A673 (cell line): ENCODE measurements around the gene ZNF565. TPM values are rescaled to one million over a fixed set of nuclear protein-coding genes. Genes with fewer than 3 reads are reported as not detected.

Source experiments
- BruUV-seq: library from RNA; stranded (reverse); fragments of 400-500 nt; replicated peaks from 2 replicates; lab custom pipeline; 2021; lab: Mats Ljungman, UMichigan
- CTCF ChIA-PET: fragments of 300-600 bp; sonication (Branson Sonifier 250); formaldehyde crosslinking; loops from one replicate; lab custom pipeline; 2022; ENCODE audit warnings: antibody characterized with exemption; lab: Charles Lee
- POLR2A ChIA-PET: fragments of 300-600 bp; sonication (Branson Sonifier 250); formaldehyde crosslinking; loops from one replicate; lab custom pipeline; 2022; ENCODE audit warnings: antibody characterized with exemption; ENCODE audit not compliant: low non-redundant PET; lab: Charles Lee
- DNase-seq: peaks from one replicate; pipeline ENCODE4 v3.0.0-alpha.2; 2015; ENCODE audit warnings: low spot score
- H3K27ac ChIP-seq: fragments of 200-600 bp; sonication (generic); 2 replicates; pipeline ENCODE4 v1.5.1; 2016; ENCODE audit warnings: mixed run types, low read depth, mild to moderate bottlenecking, mixed read lengths, antibody characterized with exemption, low read length; ENCODE audit not compliant: poor library complexity, severe bottlenecking
- H3K27me3 ChIP-seq: fragments of 200-600 bp; sonication (generic); replicated peaks from 2 replicates; pipeline ENCODE4 v1.6.1; 2017; ENCODE audit warnings: mixed run types, low read depth, mild to moderate bottlenecking, mixed read lengths, antibody characterized with exemption, low read length; ENCODE audit not compliant: insufficient read depth, poor library complexity
- H3K36me3 ChIP-seq: fragments of 200-600 bp; sonication (generic); 2 replicates; pipeline ENCODE4 v1.6.1; 2016; ENCODE audit warnings: mixed run types, mild to moderate bottlenecking, mixed read lengths, antibody characterized with exemption, low read length; ENCODE audit not compliant: insufficient read depth, poor library complexity, severe bottlenecking
- H3K4me1 ChIP-seq: fragments of 200-600 bp; sonication (generic); 2 replicates; pipeline ENCODE4 v1.6.1; 2017; ENCODE audit warnings: mixed run types, mild to moderate bottlenecking, mixed read lengths, antibody characterized with exemption, low read length; ENCODE audit not compliant: insufficient read depth, poor library complexity, severe bottlenecking
- H3K4me3 ChIP-seq: fragments of 200-600 bp; sonication (generic); 2 replicates; pipeline ENCODE4 v1.5.1; 2016; ENCODE audit warnings: low read depth, mixed run types, mild to moderate bottlenecking, mixed read lengths, low read length; ENCODE audit not compliant: poor library complexity, severe bottlenecking
- H3K9me3 ChIP-seq: fragments of 200-600 bp; sonication (generic); 2 replicates; pipeline ENCODE4 v1.6.1; 2016; ENCODE audit warnings: mixed run types, low read depth, mild to moderate bottlenecking, mixed read lengths, antibody characterized with exemption, low read length; ENCODE audit not compliant: poor library complexity, severe bottlenecking
- EZH2 ChIP-seq: fragments of 200-600 bp; sonication (generic); IDR thresholded peaks from 2 replicates; pipeline ENCODE4 v1.6.1; 2017; ENCODE audit warnings: borderline replicate concordance, low read depth, mild to moderate bottlenecking, mixed read lengths, antibody characterized with exemption, low read length; ENCODE audit not compliant: poor library complexity, severe bottlenecking
- intact Hi-C: fragments of 100-400 bp; cut with micrococcal nuclease; formaldehyde crosslinking; loops from one replicate; pipeline ENCODE4 v1.10.0; 2022; ENCODE audit not compliant: unreplicated experiment
- total RNA-seq: library from RNA; stranded (reverse); gene quantifications from 2 replicates; pipeline ENCODE4 v1.2.3, GENCODE V29; 2021
- TF ChIP-seq, protein P1 (sequence below): fragments of 300-800, 200-600 bp; sonication (generic); conservative IDR thresholded peaks from 2 replicates; pipeline ENCODE4 v1.5.1; 2017; ENCODE audit warnings: low read depth, mild to moderate bottlenecking, antibody characterized with exemption, low read length, moderate library complexity, mixed read lengths

ZNF565 gene
- total RNA-seq, 1 experiment from 2014 or later: 7.2 TPM

DNA sequence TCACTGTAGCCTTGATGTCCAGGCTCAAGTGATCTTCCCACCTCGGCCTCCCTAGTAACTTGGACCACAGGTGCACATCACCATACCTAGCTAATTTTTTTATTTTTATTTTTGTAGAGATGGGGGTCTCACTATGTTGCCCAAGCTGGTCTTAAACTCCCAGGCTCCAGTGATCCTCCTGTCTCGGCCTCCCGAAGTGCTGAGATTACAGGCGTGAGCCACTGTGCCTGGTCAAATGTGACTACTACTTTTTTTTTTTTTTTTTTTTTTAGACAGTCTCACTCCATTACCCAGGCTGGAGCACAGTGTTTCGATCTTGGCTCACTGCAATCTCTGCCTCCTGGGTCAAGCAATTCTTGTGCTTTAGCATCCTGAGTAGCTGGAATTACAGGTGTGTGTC lies 41.6 kb downstream of the ZNF565 start:
- DNase-seq: no peak
- intact Hi-C loops: loop anchor here (10.0 kb wide), 1 partner anchor 108 kb away; no protein-coding TSS in a partner anchor
- Histone ChIP-seq H3K4me3 (no peak overlapping the region), H3K36me3 (no peaks in the 10 kb centered on the region), H3K9me3 (no peaks in the 10 kb centered on the region), H3K27ac (no peak overlapping the region), H3K27me3 (no peaks in the 10 kb centered on the region), H3K4me1 (peaks cover 13% of the 10 kb centered on the region)
- TF ChIP-seq, protein P1, sequence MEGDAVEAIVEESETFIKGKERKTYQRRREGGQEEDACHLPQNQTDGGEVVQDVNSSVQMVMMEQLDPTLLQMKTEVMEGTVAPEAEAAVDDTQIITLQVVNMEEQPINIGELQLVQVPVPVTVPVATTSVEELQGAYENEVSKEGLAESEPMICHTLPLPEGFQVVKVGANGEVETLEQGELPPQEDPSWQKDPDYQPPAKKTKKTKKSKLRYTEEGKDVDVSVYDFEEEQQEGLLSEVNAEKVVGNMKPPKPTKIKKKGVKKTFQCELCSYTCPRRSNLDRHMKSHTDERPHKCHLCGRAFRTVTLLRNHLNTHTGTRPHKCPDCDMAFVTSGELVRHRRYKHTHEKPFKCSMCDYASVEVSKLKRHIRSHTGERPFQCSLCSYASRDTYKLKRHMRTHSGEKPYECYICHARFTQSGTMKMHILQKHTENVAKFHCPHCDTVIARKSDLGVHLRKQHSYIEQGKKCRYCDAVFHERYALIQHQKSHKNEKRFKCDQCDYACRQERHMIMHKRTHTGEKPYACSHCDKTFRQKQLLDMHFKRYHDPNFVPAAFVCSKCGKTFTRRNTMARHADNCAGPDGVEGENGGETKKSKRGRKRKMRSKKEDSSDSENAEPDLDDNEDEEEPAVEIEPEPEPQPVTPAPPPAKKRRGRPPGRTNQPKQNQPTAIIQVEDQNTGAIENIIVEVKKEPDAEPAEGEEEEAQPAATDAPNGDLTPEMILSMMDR: no peak
- no peak for TF ChIP-seq EZH2
- BruUV-seq: no TSS peak
- CTCF ChIA-PET: no interaction called here
- POLR2A ChIA-PET: no interaction called here

DNA sequence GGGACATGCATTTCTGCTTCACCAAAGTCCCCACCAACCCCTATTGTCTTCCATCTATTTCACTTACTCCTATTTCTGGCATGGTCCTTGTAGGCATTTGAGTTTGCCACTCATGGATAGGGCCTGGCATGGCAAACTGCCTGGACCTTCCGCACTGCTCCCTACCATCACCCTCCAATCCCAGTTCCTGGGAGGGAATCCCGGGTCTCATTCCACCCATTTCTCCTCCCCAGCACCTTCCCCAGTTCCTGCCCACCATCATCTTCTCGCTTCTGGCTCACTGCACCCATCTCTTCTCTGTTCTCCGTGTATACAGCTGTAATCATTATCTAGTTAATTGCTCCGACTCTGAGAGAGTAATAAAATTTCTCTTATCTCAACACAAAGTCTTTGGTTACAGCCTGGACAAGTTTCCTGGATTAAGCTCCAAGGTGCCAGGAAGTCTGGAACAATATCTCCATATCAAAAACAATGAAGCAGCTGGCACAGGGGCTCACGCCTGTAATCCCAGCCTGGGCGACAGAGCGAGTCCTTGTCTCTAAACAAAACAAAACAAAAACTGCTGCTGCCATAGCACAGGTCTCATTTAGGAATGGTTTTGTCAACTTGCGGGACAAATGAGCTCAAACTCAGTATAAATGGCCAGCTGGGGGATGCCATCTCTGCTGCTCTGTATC lies 45.2 kb downstream of the ZNF565 start:
- Histone ChIP-seq H3K27ac (peak overlapping the region; percentile 68), H3K4me3 (no peak overlapping the region), H3K36me3 (no peaks in the 10 kb centered on the region), H3K27me3 (no peaks in the 10 kb centered on the region), H3K4me1 (peaks cover 13% of the 10 kb centered on the region), H3K9me3 (no peaks in the 10 kb centered on the region)
- ChIA-PET CTCF (interaction anchor here (0.5 to 1.4 kb wide), 4 partner anchors 41 to 287 kb away, joined by 3 to 21 read pairs (median 4); no protein-coding TSS in a partner anchor), POLR2A (no interaction called here)
- TF ChIP-seq, protein P1: no peak
- TF ChIP-seq EZH2: no peak
- intact Hi-C loops: no loop called here
- BruUV-seq: no TSS peak
- peak; percentile 91 for DNase-seq

DNA sequence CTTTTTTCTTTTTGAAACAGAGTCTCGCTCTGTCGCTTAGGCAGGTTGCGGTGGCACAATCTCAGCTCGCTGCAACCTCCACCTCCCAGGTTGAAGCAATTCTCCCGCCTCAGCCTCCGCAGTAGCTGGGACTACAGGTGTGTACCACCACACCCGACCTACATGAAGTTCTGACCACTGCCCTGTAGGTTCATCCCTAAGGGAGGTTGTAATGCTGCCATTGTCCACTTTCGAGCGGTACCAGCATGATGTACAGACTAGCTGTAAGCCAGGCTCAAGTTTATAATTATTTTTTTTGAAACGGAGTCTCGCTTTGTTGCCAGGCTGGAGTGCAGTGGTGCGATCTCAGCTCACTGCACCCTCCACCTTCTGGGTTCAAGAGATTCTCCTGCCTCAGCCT lies 50.7 kb downstream of the ZNF565 start:
- POLR2A ChIA-PET: no interaction called here
- no peak overlapping the region for H3K27ac ChIP-seq
- peaks cover 2% of the 10 kb centered on the region for H3K4me1 ChIP-seq
- no peak for TF ChIP-seq EZH2
- TF ChIP-seq, protein P1: no peak
- no peaks in the 10 kb centered on the region for H3K9me3 ChIP-seq
- no peak overlapping the region for H3K4me3 ChIP-seq
- DNase-seq: no peak
- H3K27me3 ChIP-seq: no peaks in the 10 kb centered on the region
- BruUV-seq: no TSS peak
- CTCF ChIA-PET: no interaction called here
- intact Hi-C loops: no loop called here
- no peaks in the 10 kb centered on the region for H3K36me3 ChIP-seq
